Uterus (tissue), 2 donors: ENCODE data around the gene EPHA2.

Experiments used
- POLR2A ChIP-seq, 2 donors: fragments of 450-650 bp; IDR thresholded peaks; one replicate each; pipeline ENCODE4 v1.6.1; 2016; ENCODE audit warnings: antibody characterized with exemption in 2 of 2, mild to moderate bottlenecking in 1 of 2, moderate library complexity in 1 of 2
- TF ChIP-seq, protein P1 (sequence below), 4 experiments: fragments of 200-600 bp in 2 of 4; fragments of 450-650 bp in 2 of 4; sonication (generic) in 2 of 4; IDR thresholded peaks; one replicate each; pipeline ENCODE4 v1.5.1; 2016 to 2019; ENCODE audit warnings: antibody characterized with exemption in 4 of 4, mild to moderate bottlenecking in 2 of 4, moderate library complexity in 1 of 4

DNA sequence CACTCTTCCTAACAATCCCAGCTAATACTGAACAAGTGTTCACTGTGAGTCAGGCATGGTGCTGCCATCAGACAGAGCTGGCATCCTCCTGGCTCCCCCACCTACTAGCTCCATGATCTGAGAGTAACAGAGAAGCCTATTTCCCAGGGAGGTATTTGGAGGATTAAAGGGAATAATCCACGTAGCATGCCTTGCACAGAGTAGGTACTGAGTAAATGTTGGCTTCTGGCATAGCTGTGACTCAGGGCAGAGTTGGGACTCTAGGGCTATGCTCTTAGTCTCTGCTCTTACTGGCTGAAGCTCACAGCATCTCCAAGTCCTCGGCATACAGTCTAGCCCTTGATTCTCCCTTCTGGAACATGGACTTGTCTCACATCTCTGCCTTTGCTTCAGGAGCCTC lies 48.3 kb upstream of the EPHA2 start:
- TF ChIP-seq, protein P1, sequence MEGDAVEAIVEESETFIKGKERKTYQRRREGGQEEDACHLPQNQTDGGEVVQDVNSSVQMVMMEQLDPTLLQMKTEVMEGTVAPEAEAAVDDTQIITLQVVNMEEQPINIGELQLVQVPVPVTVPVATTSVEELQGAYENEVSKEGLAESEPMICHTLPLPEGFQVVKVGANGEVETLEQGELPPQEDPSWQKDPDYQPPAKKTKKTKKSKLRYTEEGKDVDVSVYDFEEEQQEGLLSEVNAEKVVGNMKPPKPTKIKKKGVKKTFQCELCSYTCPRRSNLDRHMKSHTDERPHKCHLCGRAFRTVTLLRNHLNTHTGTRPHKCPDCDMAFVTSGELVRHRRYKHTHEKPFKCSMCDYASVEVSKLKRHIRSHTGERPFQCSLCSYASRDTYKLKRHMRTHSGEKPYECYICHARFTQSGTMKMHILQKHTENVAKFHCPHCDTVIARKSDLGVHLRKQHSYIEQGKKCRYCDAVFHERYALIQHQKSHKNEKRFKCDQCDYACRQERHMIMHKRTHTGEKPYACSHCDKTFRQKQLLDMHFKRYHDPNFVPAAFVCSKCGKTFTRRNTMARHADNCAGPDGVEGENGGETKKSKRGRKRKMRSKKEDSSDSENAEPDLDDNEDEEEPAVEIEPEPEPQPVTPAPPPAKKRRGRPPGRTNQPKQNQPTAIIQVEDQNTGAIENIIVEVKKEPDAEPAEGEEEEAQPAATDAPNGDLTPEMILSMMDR (IDR thresholded peaks at IDR 0.05): no peak
- TF ChIP-seq POLR2A (IDR thresholded peaks at IDR 0.05): no peak
